Uterus (tissue), 4 donors: ENCODE measurements around the gene SRSF4. TPM values are rescaled to one million over a fixed set of nuclear protein-coding genes. Genes with fewer than 3 reads are reported as not detected.
A peak's percentile ranks its signal among the peaks of the same experiment; 100 is the strongest.

Experiments
- DNase-seq, 2 donors: peaks; one replicate each; pipeline ENCODE4 v3.0.0-alpha.2; 2019 to 2020
- H3K27ac ChIP-seq, 2 donors: fragments of 200-600 bp; sonication (generic); 1 replicate in 1 of 2; 2 replicates in 1 of 2; pipeline ENCODE4 v1.5.1; 2016 to 2018
- H3K27me3 ChIP-seq, 2 donors: fragments of 200-600 bp; sonication (generic); one replicate each; pipeline ENCODE4 v1.5.1; 2018 to 2019; ENCODE audit warnings: control low read depth in 1 of 2
- H3K36me3 ChIP-seq, 2 donors: fragments of 200-600 bp; sonication (generic); one replicate each; pipeline ENCODE4 v1.5.1; 2019; ENCODE audit warnings: control low read depth in 1 of 2
- H3K4me1 ChIP-seq, 2 donors: fragments of 200-600 bp; sonication (generic); one replicate each; pipeline ENCODE4 v1.5.1; 2018 to 2019; ENCODE audit warnings: control low read depth in 1 of 2
- H3K4me3 ChIP-seq, 2 donors: fragments of 200-600 bp; sonication (generic); 1 replicate in 1 of 2; 2 replicates in 1 of 2; pipeline ENCODE4 v1.5.1; 2018 to 2019; ENCODE audit warnings: mild to moderate bottlenecking in 1 of 2
- H3K9me3 ChIP-seq, 2 donors: fragments of 200-600 bp; sonication (generic); one replicate each; pipeline ENCODE4 v1.5.1; 2019; ENCODE audit warnings: control low read depth in 1 of 2
- POLR2A ChIP-seq, 2 donors: fragments of 450-650 bp; IDR thresholded peaks; one replicate each; pipeline ENCODE4 v1.6.1; 2016; ENCODE audit warnings: antibody characterized with exemption in 2 of 2, mild to moderate bottlenecking in 1 of 2, moderate library complexity in 1 of 2
- intact Hi-C: fragments of 100-400 bp; cut with DNase I; formaldehyde crosslinking; loops from one replicate; pipeline ENCODE4 v1.15.1; 2023; ENCODE audit warnings: low total_unique reads
- total RNA-seq, 4 donors: library from RNA; depleted of rRNA in 3 of 4; stranded (reverse); fragments of >200 nt in 3 of 4; gene quantifications; one replicate each; pipeline versions ENCODE4 v1.1.0 to v1.2.4, GENCODE V29; 2014 to 2023
- TF ChIP-seq, protein P1 (sequence below), 4 experiments: fragments of 200-600 bp in 2 of 4; fragments of 450-650 bp in 2 of 4; sonication (generic) in 2 of 4; IDR thresholded peaks; one replicate each; pipeline ENCODE4 v1.5.1; 2016 to 2019; ENCODE audit warnings: antibody characterized with exemption in 4 of 4, mild to moderate bottlenecking in 2 of 4, moderate library complexity in 1 of 4
- donor health status: DM: yes; HTN: yes; CAD: no.

SRSF4 gene
- total RNA-seq, 4 donors from 2014 or later: 60.0 to 129 (median 69.0) TPM

DNA sequence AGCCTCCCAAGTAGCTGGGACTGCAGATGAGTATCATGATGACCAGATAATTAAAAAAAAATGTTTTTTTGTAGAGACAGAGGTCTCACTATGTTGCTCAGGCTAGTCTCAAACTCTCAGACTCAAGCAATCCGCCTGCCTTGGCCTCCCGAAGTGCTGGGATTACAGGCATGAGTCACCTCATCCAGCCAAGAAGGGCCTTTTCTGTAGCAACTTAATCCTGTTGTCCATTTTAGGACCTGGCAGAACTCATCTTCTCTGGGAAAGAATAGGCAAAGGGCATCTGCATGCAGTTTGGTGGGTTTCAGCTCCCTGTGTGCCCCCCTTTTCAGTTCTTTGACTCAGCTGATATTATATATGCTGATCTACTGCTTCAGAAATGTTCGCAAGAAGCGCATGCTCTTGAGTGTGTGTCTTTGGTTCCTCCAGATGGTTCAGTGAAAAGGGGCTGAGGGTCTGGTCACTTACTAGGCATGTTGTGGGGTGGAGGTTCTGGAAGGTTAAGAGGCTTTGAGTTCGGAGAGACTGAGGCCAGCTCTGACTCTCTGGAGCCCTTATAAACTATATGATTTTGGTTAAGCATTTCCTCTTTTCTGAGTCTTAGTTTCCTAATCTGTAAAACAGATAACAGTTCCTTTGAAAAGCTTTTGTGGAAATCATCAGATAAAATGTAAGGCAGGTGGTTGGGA lies 19.4 kb upstream of the SRSF4 start:
- no peaks in the 10 kb centered on the region for H3K9me3 ChIP-seq
- no peak for DNase-seq
- H3K27me3 ChIP-seq: no peaks in the 10 kb centered on the region
- peak overlapping the region in 1 of 2 donors; percentile 79 for H3K27ac ChIP-seq
- no peak overlapping the region for H3K4me3 ChIP-seq
- no peaks in the 10 kb centered on the region for H3K36me3 ChIP-seq
- intact Hi-C loops: loop anchor here (5.0 kb wide), 1 partner anchor 319 kb away; no protein-coding TSS in a partner anchor
- no peak for TF ChIP-seq POLR2A (IDR thresholded peaks at IDR 0.05)
- TF ChIP-seq, protein P1, sequence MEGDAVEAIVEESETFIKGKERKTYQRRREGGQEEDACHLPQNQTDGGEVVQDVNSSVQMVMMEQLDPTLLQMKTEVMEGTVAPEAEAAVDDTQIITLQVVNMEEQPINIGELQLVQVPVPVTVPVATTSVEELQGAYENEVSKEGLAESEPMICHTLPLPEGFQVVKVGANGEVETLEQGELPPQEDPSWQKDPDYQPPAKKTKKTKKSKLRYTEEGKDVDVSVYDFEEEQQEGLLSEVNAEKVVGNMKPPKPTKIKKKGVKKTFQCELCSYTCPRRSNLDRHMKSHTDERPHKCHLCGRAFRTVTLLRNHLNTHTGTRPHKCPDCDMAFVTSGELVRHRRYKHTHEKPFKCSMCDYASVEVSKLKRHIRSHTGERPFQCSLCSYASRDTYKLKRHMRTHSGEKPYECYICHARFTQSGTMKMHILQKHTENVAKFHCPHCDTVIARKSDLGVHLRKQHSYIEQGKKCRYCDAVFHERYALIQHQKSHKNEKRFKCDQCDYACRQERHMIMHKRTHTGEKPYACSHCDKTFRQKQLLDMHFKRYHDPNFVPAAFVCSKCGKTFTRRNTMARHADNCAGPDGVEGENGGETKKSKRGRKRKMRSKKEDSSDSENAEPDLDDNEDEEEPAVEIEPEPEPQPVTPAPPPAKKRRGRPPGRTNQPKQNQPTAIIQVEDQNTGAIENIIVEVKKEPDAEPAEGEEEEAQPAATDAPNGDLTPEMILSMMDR (IDR thresholded peaks at IDR 0.05): no peak
- peaks cover 0 to 5% of the 10 kb centered on the region in 2 donors for H3K4me1 ChIP-seq

DNA sequence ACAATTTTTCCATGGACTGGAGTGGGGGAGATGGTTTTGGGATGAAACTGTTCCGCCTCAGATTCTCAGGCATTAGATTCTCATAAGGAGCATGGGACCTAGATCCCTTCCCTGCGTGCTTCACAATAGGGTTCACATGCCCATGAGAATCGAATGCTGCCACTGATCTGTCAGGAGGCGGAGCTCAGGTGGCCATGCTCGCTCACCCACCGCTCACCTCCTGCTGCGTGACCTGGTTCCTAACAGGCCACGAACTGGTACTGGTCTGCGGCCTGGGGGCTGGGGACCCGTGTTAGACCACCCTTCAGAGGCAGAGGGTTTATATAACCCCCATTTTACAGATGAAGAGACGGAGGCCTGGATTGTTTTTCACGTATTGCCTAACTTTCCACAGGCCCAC lies 16.3 kb upstream of the SRSF4 start:
- intact Hi-C loops: no loop called here
- TF ChIP-seq POLR2A (IDR thresholded peaks at IDR 0.05): no peak
- TF ChIP-seq, protein P1 (IDR thresholded peaks at IDR 0.05): no peak
- Histone ChIP-seq H3K9me3 (no peaks in the 10 kb centered on the region), H3K27me3 (no peaks in the 10 kb centered on the region), H3K4me1 (peaks cover 0 to 5% of the 10 kb centered on the region in 2 donors), H3K4me3 (no peak overlapping the region), H3K36me3 (no peaks in the 10 kb centered on the region), H3K27ac (no peak overlapping the region)
- no peak for DNase-seq

DNA sequence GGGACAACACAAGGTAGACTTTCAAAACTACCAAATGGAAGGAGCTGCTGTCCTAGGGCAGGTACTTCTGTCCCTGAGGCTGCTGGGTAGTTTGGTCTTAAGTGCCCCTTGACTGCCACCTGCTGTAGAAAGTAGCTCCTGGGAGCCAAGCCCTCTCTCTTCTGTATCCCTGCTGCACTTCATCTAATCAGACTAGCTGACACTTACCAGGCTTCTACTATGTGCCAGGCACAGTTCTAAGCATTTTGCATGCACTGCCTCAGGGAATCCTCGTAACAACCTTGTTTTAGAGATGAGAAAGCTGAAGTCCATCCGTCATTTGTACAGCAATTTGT lies 15.9 kb upstream of the SRSF4 start:
- TF ChIP-seq, protein P1 (IDR thresholded peaks at IDR 0.05): peak in 1 of 4 experiments; percentile 11
- no peak for TF ChIP-seq POLR2A (IDR thresholded peaks at IDR 0.05)
- Histone ChIP-seq H3K27ac (no peak overlapping the region), H3K4me1 (peaks cover 0 to 5% of the 10 kb centered on the region in 2 donors), H3K9me3 (no peaks in the 10 kb centered on the region), H3K27me3 (no peaks in the 10 kb centered on the region), H3K4me3 (no peak overlapping the region), H3K36me3 (no peaks in the 10 kb centered on the region)
- intact Hi-C loops: no loop called here
- DNase-seq: no peak

DNA sequence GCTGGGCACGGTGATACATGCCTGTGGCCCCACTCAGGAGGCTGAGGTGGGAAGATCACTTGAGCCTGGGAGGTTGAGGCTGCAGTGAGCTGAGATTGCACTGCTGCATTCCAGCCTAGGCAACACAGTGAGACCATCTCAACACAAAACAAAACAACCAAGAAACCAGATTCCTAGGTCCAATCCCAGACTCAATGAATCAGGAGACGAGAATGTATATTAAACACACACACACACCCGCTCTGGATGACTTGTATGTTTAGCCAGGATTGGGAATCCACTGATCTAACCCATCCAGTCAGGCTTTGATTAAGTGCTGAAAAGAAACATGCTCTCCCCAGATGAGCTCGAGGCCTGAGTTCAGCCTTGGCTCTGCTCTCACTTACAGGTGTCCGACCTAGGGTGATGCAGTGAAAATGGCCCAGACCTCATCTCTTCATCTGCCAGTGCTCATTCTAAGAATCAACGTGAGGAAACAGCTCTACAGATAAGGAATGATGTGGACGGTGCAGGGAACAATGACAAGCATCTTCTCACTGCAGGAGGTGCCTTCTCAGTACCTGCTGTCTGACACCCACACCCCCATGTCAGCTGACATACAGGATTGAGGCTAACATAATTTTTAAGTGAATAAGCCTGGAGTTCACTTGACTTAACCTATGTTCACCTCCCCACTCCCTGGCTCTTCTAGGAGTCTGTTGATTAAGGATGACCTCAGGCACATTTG lies 15.3 kb upstream of the SRSF4 start:
- Histone ChIP-seq H3K27me3 (no peaks in the 10 kb centered on the region), H3K4me1 (peaks cover 0 to 2% of the 10 kb centered on the region in 2 donors), H3K4me3 (no peak overlapping the region), H3K9me3 (no peaks in the 10 kb centered on the region), H3K27ac (no peak overlapping the region), H3K36me3 (no peaks in the 10 kb centered on the region)
- intact Hi-C loops: no loop called here
- no peak for DNase-seq
- TF ChIP-seq POLR2A (IDR thresholded peaks at IDR 0.05): no peak
- TF ChIP-seq, protein P1 (IDR thresholded peaks at IDR 0.05): no peak

DNA sequence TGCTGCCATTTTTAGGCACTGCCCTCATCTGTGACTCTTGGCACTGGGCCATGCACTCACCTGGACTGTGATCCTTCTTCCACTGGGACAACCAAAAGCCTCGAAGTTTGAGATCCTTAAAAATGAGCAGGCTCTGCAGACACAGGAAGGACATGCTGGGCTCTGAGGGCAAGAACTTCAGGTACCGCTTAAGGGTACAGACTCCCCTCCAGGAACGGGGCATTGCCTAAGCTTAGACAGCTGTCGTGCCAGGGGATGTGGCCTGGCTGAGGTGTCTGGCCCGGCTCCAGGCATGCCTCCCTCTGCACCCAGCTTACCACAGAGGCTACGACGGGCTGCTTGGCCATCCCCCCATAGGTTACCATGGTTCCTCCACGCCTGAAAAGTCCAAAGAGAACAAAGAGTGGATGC lies 14.2 kb upstream of the SRSF4 start:
- Histone ChIP-seq H3K4me1 (no peaks in the 10 kb centered on the region), H3K36me3 (no peaks in the 10 kb centered on the region), H3K9me3 (no peaks in the 10 kb centered on the region), H3K27ac (no peak overlapping the region), H3K4me3 (no peak overlapping the region), H3K27me3 (no peaks in the 10 kb centered on the region)
- DNase-seq: no peak
- intact Hi-C loops: no loop called here
- TF ChIP-seq POLR2A (IDR thresholded peaks at IDR 0.05): no peak
- TF ChIP-seq, protein P1 (IDR thresholded peaks at IDR 0.05): no peak
